HepG2 (cell line): ENCODE results near the gene ANKRD13D. TPM values are rescaled to one million over a fixed set of nuclear protein-coding genes. Genes with fewer than 3 reads are reported as not detected.

Source experiments
- ARHGAP35 ChIP-seq: sonication (generic); formaldehyde crosslinking; IDR thresholded peaks from 2 replicates; pipeline ENCODE4 v1.9.0; 2022; ENCODE audit warnings: mild to moderate bottlenecking, inconsistent platforms, moderate library complexity, missing genetic modification reagents, borderline replicate concordance
- ATRX ChIP-seq: sonication (generic); formaldehyde crosslinking; IDR thresholded peaks from 2 replicates; pipeline ENCODE4 v1.4.0; 2020; ENCODE audit warnings: missing genetic modification reagents, borderline replicate concordance
- CSRNP1 ChIP-seq: sonication (generic); formaldehyde crosslinking; IDR thresholded peaks from 2 replicates; pipeline ENCODE4 v1.8.1; 2023; ENCODE audit warnings: mild to moderate bottlenecking, missing genetic modification reagents
- FOXA1 ChIP-seq, 2 experiments: fragments of 450-650 bp in 1 of 2; sonication (generic) in 1 of 2; formaldehyde crosslinking in 1 of 2; IDR thresholded peaks; 2 replicates each; pipeline versions ENCODE4 v1.4.0 to v1.6.1; 2016 to 2020; ENCODE audit warnings: missing genetic modification reagents in 1 of 2
- HBP1 ChIP-seq: IDR thresholded peaks from 2 replicates; pipeline ENCODE4 v1.6.1; 2016; ENCODE audit warnings: low read depth, control low read depth
- JUN ChIP-seq: sonication (generic); formaldehyde crosslinking; IDR thresholded peaks from 2 replicates; pipeline ENCODE4 v1.4.0; 2020; ENCODE audit warnings: mild to moderate bottlenecking, missing genetic modification reagents
- PITX1 ChIP-seq: sonication (generic); formaldehyde crosslinking; IDR thresholded peaks from 2 replicates; pipeline ENCODE4 v1.5.1; 2020; ENCODE audit warnings: mild to moderate bottlenecking, missing genetic modification reagents
- TAF15 ChIP-seq: fragments of 200-400 bp; formaldehyde crosslinking; IDR thresholded peaks from one replicate; pipeline ENCODE4 v1.6.1; 2018; ENCODE audit warnings: mild to moderate bottlenecking, low read depth, low read length; ENCODE audit not compliant: poor library complexity, severe bottlenecking
- ZNF552 ChIP-seq: sonication (generic); formaldehyde crosslinking; IDR thresholded peaks from 2 replicates; pipeline ENCODE4 v1.9.0; 2022; ENCODE audit warnings: missing genetic modification reagents, mild to moderate bottlenecking, borderline replicate concordance
- ZNF879 ChIP-seq: sonication (generic); formaldehyde crosslinking; IDR thresholded peaks from 2 replicates; pipeline ENCODE4 v1.8.1; 2023; ENCODE audit warnings: missing genetic modification reagents
- polyA plus RNA-seq, 8 experiments: library from polyadenylated mRNA; depleted of rRNA in 3 of 8; stranded (reverse) in 7 of 8; unstranded in 1 of 8; fragments of >200 nt; fragmentation: Illumina TruSeq in 4 of 8; extraction: Trizol in 4 of 8; gene quantifications; 2 replicates each; pipeline versions ENCODE4 v1.2.1 to v1.2.3, GENCODE V29; 2011 to 2016; ENCODE audit warnings: low read depth in 4 of 8, missing spikeins in 1 of 8, mixed read lengths in 1 of 8; ENCODE audit not compliant: insufficient read depth in 1 of 8
- total RNA-seq, 5 experiments: library from RNA; depleted of rRNA; stranded (reverse); fragments of >200 nt; fragmentation: Illumina TruSeq; extraction: Trizol; gene quantifications; 2 replicates each; pipeline ENCODE4 v1.2.3, GENCODE V29; 2016; ENCODE audit warnings: low read depth in 1 of 5
- TF ChIP-seq, protein P1 (sequence below): IDR thresholded peaks from 2 replicates; pipeline ENCODE4 v1.6.1; 2012; ENCODE audit warnings: low read length, improper control_type of control experiment
- TF ChIP-seq, protein P2 (sequence below): sonication (generic); formaldehyde crosslinking; IDR thresholded peaks from 2 replicates; pipeline ENCODE4 v1.8.0; 2022; ENCODE audit warnings: mild to moderate bottlenecking, missing genetic modification reagents, moderate library complexity
- TF ChIP-seq, protein P3 (sequence below): sonication (generic); formaldehyde crosslinking; IDR thresholded peaks from 2 replicates; pipeline ENCODE4 v1.4.0; 2020; ENCODE audit warnings: missing genetic modification reagents
- TF ChIP-seq, protein P4 (sequence below): IDR thresholded peaks from 2 replicates; pipeline ENCODE4 v1.4.0; 2020; ENCODE audit warnings: mild to moderate bottlenecking, missing genetic modification reagents

The ANKRD13D gene
- total and polyA plus RNA-seq, 2 of the 13 experiments (the other 11 are each of a cell fraction or from before 2014, with no cell fraction given) = 18.6 to 27.3 TPM

DNA sequence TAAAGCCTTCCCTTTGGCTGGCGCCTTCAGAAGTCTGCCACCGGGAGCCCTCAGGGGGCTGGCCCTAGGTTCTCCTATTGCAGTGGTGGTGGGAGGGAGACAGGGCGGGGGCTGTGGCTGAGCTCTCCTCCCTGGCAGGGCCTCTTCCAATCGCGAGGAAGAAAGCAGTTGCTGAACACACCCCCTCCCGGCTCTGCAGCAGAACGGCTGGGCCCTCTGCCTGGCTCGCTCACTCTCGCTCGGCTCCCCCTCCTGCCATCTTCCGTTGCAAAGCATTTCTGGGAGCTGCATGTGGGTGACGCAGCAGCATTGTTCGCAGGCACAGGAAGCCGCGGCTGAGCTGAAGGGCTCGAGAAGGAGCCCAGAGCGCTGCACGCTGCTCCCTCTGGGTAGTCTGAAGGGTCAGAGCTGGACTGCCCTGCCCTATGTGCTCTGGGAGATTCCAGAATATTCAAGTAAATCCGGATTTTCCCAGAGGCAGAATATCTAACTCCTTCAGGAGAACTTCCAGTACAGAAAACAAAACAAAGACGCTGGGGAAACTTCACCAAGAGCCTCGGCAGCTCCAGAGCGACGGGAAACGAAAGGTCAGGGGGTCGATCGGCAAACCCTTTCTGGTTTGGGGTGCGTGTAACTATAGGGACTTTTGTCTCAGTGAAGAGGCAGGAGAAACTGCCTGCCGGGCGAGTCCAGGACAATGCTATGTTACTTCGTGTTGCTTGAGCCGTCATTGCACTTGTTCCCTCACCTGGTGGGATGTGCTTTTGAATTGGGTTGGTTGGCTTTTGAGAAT is 49.1 kb upstream of the ANKRD13D start (continued):
- TF ChIP-seq ZNF879 (CRISPR knock-in tag) = no peak
- TF ChIP-seq, protein P1, sequence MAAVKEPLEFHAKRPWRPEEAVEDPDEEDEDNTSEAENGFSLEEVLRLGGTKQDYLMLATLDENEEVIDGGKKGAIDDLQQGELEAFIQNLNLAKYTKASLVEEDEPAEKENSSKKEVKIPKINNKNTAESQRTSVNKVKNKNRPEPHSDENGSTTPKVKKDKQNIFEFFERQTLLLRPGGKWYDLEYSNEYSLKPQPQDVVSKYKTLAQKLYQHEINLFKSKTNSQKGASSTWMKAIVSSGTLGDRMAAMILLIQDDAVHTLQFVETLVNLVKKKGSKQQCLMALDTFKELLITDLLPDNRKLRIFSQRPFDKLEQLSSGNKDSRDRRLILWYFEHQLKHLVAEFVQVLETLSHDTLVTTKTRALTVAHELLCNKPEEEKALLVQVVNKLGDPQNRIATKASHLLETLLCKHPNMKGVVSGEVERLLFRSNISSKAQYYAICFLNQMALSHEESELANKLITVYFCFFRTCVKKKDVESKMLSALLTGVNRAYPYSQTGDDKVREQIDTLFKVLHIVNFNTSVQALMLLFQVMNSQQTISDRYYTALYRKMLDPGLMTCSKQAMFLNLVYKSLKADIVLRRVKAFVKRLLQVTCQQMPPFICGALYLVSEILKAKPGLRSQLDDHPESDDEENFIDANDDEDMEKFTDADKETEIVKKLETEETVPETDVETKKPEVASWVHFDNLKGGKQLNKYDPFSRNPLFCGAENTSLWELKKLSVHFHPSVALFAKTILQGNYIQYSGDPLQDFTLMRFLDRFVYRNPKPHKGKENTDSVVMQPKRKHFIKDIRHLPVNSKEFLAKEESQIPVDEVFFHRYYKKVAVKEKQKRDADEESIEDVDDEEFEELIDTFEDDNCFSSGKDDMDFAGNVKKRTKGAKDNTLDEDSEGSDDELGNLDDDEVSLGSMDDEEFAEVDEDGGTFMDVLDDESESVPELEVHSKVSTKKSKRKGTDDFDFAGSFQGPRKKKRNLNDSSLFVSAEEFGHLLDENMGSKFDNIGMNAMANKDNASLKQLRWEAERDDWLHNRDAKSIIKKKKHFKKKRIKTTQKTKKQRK = no peak
- no peak for TF ChIP-seq CSRNP1 (CRISPR knock-in tag)
- no peak for TF ChIP-seq FOXA1 (IDR thresholded peaks at IDR 0.05)
- peak; percentile 7; the same call in 1 of the 2 replicates for TF ChIP-seq FOXA1 (CRISPR knock-in tag; IDR thresholded peaks at IDR 0.05)
- TF ChIP-seq PITX1 (CRISPR knock-in tag) = no peak; the same call in 1 of the 2 replicates
- peak; percentile 87; the same call in 1 of the 2 replicates for TF ChIP-seq HBP1 (CRISPR knock-in tag)
- TF ChIP-seq, protein P2, sequence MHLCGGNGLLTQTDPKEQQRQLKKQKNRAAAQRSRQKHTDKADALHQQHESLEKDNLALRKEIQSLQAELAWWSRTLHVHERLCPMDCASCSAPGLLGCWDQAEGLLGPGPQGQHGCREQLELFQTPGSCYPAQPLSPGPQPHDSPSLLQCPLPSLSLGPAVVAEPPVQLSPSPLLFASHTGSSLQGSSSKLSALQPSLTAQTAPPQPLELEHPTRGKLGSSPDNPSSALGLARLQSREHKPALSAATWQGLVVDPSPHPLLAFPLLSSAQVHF (CRISPR knock-in tag) = no peak
- TF ChIP-seq ARHGAP35 (CRISPR knock-in tag) = no peak; the same call in 1 of the 2 replicates
- TF ChIP-seq, protein P3, sequence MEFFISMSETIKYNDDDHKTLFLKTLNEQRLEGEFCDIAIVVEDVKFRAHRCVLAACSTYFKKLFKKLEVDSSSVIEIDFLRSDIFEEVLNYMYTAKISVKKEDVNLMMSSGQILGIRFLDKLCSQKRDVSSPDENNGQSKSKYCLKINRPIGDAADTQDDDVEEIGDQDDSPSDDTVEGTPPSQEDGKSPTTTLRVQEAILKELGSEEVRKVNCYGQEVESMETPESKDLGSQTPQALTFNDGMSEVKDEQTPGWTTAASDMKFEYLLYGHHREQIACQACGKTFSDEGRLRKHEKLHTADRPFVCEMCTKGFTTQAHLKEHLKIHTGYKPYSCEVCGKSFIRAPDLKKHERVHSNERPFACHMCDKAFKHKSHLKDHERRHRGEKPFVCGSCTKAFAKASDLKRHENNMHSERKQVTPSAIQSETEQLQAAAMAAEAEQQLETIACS = no peak
- no peak for TF ChIP-seq ATRX (CRISPR knock-in tag)
- TF ChIP-seq, protein P4, sequence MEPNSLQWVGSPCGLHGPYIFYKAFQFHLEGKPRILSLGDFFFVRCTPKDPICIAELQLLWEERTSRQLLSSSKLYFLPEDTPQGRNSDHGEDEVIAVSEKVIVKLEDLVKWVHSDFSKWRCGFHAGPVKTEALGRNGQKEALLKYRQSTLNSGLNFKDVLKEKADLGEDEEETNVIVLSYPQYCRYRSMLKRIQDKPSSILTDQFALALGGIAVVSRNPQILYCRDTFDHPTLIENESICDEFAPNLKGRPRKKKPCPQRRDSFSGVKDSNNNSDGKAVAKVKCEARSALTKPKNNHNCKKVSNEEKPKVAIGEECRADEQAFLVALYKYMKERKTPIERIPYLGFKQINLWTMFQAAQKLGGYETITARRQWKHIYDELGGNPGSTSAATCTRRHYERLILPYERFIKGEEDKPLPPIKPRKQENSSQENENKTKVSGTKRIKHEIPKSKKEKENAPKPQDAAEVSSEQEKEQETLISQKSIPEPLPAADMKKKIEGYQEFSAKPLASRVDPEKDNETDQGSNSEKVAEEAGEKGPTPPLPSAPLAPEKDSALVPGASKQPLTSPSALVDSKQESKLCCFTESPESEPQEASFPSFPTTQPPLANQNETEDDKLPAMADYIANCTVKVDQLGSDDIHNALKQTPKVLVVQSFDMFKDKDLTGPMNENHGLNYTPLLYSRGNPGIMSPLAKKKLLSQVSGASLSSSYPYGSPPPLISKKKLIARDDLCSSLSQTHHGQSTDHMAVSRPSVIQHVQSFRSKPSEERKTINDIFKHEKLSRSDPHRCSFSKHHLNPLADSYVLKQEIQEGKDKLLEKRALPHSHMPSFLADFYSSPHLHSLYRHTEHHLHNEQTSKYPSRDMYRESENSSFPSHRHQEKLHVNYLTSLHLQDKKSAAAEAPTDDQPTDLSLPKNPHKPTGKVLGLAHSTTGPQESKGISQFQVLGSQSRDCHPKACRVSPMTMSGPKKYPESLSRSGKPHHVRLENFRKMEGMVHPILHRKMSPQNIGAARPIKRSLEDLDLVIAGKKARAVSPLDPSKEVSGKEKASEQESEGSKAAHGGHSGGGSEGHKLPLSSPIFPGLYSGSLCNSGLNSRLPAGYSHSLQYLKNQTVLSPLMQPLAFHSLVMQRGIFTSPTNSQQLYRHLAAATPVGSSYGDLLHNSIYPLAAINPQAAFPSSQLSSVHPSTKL = peak; percentile 59
- TF ChIP-seq JUN = no peak
- TF ChIP-seq ZNF552 (CRISPR knock-in tag) = no peak
- no peak for TF ChIP-seq TAF15
